Nephron progenitor cell (in vitro differentiated cells): ENCODE results near the gene PROSER3.
A peak's percentile ranks its signal among the peaks of the same experiment; 100 is the strongest.

Source experiments
- DNase-seq: peaks from one replicate; pipeline ENCODE4 v3.0.0; 2021
- H3K27ac Mint-ChIP-seq: 2 replicates; pipeline ENCODE4 v1.8.0; 2021; ENCODE audit warnings: mild to moderate bottlenecking, moderate library complexity, mixed read lengths
- H3K27me3 Mint-ChIP-seq: 2 replicates; pipeline ENCODE4 v1.8.0; 2021; ENCODE audit warnings: mild to moderate bottlenecking, low read depth, mixed read lengths; ENCODE audit not compliant: poor library complexity
- H3K36me3 Mint-ChIP-seq: 2 replicates; pipeline ENCODE4 v1.8.0; 2021; ENCODE audit warnings: low read depth, mixed read lengths
- H3K4me1 Mint-ChIP-seq: 2 replicates; pipeline ENCODE4 v1.8.0; 2021; ENCODE audit warnings: mixed read lengths
- H3K4me3 Mint-ChIP-seq: 2 replicates; pipeline ENCODE4 v1.8.0; 2021; ENCODE audit warnings: mild to moderate bottlenecking, moderate library complexity, mixed read lengths
- H3K9me3 Mint-ChIP-seq: 2 replicates; pipeline ENCODE4 v1.8.0; 2021; ENCODE audit warnings: mild to moderate bottlenecking, moderate library complexity, mixed read lengths
- CTCF ChIP-seq: fragments of 200-600 bp; sonication (generic); IDR thresholded peaks from 2 replicates; pipeline ENCODE4 v1.5.0; 2021; ENCODE audit warnings: antibody characterized with exemption

The PROSER3 gene

GRCh38 chr19:35730326-35730725 lies 27.6 kb upstream of the PROSER3 start:
- Mint-ChIP-seq H3K4me3 (no peak overlapping the region), H3K36me3 (peaks cover 49% of the 10 kb centered on the region), H3K27ac (no peak overlapping the region), H3K4me1 (no peaks in the 10 kb centered on the region), H3K27me3 (peaks cover 3% of the 10 kb centered on the region), H3K9me3 (no peaks in the 10 kb centered on the region)
- DNase-seq, result no peak
- no peak for TF ChIP-seq CTCF

- Mint-ChIP-seq H3K9me3 (no peaks in the 10 kb centered on the region), H3K27me3 (peaks cover 3% of the 10 kb centered on the region), H3K27ac (peak overlapping the region; percentile 24), H3K4me3 (no peak overlapping the region), H3K4me1 (no peaks in the 10 kb centered on the region), H3K36me3 (peaks cover 50% of the 10 kb centered on the region)
- no peak for DNase-seq
- TF ChIP-seq CTCF, result no peak
Measured at GRCh38 chr19:35731353-35731752, 26.6 kb upstream of the PROSER3 start.

- Mint-ChIP-seq H3K36me3 (peaks cover 52% of the 10 kb centered on the region), H3K27me3 (peaks cover 3% of the 10 kb centered on the region), H3K9me3 (no peaks in the 10 kb centered on the region), H3K27ac (no peak overlapping the region), H3K4me1 (no peaks in the 10 kb centered on the region), H3K4me3 (no peak overlapping the region)
- DNase-seq, result no peak
- TF ChIP-seq CTCF, result no peak
Measured at GRCh38 chr19:35731779-35732405, 26.1 kb upstream of the PROSER3 start.

DNA sequence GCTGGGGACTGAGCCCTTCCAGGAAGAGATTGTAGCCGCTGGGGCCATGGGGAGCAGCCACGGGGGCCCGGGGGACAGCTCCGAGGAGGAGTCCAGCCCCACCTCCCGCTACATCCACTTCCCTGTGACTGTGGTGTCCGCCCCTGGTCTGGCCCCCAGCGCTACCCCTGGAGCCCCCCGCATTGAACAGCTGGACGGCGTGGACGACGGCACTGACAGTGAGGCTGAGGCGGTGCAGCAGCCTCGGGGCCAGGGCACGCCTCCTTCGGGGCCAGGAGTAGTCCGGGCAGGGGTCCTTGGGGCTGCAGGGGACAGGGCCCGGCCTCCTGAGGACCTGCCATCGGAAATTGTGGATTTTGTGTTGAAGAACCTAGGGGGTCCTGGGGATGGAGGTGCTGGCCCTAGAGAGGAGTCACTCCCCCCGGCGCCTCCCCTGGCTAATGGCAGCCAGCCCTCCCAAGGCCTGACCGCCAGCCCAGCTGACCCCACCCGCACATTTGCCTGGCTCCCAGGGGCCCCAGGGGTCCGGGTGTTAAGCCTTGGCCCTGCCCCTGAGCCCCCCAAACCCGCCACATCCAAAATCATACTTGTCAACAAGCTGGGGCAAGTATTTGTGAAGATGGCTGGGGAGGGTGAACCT lies 25.3 kb upstream of the PROSER3 start:
- Mint-ChIP-seq H3K36me3 (peaks cover 56% of the 10 kb centered on the region), H3K9me3 (no peaks in the 10 kb centered on the region), H3K4me1 (no peaks in the 10 kb centered on the region), H3K4me3 (no peak overlapping the region), H3K27me3 (peaks cover 3% of the 10 kb centered on the region), H3K27ac (no peak overlapping the region)
- no peak for DNase-seq
- TF ChIP-seq CTCF, result no peak

DNA sequence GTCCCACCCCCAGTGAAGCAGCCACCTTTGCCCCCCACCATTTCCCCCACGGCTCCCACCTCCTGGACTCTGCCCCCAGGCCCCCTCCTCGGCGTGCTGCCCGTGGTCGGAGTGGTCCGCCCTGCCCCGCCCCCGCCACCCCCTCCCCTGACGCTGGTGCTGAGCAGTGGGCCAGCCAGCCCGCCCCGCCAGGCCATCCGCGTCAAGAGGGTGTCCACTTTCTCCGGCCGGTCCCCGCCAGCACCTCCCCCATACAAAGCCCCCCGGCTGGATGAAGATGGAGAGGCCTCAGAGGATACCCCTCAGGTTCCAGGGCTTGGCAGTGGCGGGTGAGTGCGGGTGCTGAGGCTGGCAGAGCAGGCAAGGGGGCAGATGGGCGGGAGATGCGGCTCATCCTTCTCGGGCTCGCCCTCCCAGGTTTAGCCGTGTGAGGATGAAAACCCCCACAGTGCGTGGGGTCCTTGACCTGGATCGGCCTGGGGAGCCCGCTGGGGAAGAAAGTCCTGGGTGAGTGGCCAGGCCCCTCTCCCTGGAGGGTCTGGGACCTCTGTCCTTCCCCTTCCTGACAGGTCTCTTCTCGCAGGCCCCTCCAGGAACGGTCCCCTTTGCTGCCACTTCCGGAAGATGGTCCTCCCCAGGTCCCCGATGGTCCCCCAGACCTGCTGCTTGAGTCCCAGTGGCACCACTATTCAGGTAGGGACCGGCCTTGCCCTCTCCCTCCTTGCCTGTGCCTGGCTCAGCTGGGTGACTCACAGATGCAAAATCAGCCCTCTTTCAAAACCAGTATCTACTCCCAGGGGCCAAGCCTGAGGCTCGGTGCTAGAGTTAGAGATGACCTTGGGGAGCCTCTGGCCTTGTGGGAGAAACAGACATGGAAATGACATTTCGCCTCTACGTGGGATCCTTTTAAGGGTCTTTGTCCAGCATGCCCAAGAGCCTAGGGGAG lies 24.5 kb upstream of the PROSER3 start:
- H3K27ac Mint-ChIP-seq, result no peak overlapping the region
- no peaks in the 10 kb centered on the region for H3K9me3 Mint-ChIP-seq
- peaks cover 3% of the 10 kb centered on the region for H3K27me3 Mint-ChIP-seq
- TF ChIP-seq CTCF, result no peak
- no peak for DNase-seq
- H3K4me1 Mint-ChIP-seq, result no peaks in the 10 kb centered on the region
- no peak overlapping the region for H3K4me3 Mint-ChIP-seq
- peaks cover 52% of the 10 kb centered on the region for H3K36me3 Mint-ChIP-seq
